ENCODE measurements around the gene CELF5. TPM values are rescaled to one million over a fixed set of nuclear protein-coding genes. Genes with fewer than 3 reads are reported as not detected.

Gene CELF5
- total and polyA plus RNA-seq, 9 of the 15 experiments (the other 6 are each of a cell fraction or from before 2014, with no cell fraction given): 0.01 to 0.56 (median 0.22) TPM

DNA sequence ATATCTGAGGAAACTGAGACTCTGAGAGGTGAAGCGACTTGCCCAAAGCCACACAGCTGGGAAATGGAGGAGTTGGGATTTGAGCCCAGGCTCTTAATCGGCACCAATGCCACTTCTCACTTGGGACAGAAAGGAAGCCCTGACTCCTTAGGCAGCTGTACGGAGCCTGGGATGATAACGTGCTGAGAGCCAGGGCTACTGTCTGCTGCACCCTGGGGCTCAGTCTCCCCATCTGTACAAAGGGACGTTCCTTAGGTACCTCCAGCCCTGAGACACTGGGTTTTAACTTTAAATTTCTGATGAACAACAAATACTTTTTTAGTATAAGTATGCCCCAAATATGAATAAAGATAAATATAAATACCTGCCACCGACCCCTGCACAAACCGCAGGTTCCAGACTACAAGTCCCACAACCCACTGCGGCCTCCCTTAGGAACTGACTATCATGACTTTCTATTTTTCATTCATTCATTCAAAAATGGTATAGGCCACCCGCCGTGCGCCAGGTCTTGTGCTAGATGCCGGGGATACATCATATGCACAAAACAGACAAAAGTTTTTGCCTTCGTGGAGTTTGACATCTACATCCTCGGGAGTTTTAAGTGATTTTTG is 39.5 kb upstream of the CELF5 start (continued):
- TF ChIP-seq, protein P1, sequence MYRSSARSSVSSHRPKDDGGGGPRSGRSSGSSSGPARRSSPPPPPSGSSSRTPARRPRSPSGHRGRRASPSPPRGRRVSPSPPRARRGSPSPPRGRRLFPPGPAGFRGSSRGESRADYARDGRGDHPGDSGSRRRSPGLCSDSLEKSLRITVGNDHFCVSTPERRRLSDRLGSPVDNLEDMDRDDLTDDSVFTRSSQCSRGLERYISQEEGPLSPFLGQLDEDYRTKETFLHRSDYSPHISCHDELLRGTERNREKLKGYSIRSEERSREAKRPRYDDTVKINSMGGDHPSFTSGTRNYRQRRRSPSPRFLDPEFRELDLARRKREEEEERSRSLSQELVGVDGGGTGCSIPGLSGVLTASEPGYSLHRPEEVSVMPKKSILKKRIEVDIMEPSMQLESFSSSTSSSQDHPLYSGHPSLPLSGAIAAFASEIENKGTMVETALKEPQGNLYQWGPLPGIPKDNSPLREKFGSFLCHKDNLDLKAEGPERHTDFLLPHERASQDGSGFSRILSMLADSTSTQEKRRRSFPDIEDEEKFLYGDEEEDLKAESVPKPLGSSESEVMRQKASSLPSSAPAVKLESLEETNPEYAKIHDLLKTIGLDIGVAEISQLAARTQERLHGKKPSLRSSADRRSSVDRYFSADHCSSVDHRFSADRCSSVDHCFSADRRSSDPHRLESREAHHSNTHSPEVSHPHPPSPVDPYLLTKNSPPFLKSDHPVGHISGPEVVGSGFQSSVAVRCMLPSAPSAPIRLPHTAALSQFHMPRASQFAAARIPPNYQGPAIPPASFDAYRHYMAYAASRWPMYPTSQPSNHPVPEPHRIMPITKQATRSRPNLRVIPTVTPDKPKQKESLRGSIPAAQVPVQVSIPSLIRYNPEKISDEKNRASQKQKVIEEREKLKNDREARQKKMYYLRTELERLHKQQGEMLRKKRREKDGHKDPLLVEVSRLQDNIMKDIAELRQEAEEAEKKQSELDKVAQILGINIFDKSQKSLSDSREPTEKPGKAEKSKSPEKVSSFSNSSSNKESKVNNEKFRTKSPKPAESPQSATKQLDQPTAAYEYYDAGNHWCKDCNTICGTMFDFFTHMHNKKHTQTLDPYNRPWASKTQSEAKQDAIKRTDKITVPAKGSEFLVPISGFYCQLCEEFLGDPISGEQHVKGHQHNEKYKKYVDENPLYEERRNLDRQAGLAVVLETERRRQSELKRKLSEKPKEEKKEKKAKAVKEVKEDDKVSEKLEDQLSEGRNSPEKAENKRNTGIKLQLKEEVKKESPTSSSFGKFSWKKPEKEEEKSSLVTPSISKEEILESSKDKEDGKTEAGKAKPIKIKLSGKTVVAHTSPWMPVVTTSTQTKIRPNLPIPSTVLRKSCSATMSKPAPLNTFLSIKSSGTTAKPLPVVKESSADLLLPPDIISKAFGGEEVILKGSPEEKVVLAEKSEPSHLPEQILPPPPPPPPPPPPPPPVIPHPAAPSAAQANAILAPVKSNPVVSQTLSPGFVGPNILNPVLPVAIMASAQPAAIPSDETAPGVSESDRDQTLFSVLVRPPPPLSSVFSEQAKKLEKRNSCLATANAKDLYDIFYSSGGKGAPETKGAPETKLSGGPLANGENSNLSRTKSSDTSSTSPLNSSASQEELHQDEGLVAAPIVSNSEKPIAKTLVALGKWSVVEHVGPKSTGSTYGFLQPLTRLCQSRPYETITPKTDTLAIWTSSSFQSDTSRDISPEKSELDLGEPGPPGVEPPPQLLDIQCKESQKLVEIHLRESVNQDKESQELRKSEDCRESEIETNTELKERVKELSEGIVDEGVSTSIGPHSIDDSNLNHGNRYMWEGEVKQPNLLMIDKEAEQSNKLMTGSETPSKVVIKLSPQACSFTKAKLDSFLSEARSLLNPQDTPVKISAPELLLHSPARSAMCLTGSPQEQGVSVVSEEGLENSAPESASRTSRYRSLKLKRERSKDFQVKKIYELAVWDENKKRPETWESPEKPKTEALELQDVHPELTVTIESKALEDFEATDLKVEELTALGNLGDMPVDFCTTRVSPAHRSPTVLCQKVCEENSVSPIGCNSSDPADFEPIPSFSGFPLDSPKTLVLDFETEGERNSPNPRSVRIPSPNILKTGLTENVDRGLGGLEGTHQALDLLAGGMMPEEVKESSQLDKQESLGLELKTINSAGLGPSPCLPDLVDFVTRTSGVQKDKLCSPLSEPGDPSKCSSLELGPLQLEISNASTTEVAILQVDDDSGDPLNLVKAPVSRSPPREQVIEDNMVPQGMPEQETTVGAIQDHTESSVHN (IDR thresholded peaks at IDR 0.05; ENCODE audit: borderline replicate concordance in 1 of 2, low read depth in 1 of 2): no peak
- no peak for TF ChIP-seq ZNF239 (CRISPR knock-in tag; IDR thresholded peaks at IDR 0.05)
- TF ChIP-seq SMARCA5 (IDR thresholded peaks at IDR 0.05): peak; percentile 80
- TF ChIP-seq SMARCE1 (IDR thresholded peaks at IDR 0.05): no peak
- TF ChIP-seq NFATC3 (IDR thresholded peaks at IDR 0.05): peak; percentile 64; the same call in 1 of the 2 replicates
- TF ChIP-seq ADNP (tag; IDR thresholded peaks at IDR 0.05): 0 out of 2 replicates have a peak, but pooled peaks have one; percentile 27
- TF ChIP-seq, protein P2, sequence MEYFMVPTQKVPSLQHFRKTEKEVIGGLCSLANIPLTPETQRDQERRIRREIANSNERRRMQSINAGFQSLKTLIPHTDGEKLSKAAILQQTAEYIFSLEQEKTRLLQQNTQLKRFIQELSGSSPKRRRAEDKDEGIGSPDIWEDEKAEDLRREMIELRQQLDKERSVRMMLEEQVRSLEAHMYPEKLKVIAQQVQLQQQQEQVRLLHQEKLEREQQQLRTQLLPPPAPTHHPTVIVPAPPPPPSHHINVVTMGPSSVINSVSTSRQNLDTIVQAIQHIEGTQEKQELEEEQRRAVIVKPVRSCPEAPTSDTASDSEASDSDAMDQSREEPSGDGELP (CRISPR knock-in tag; IDR thresholded peaks at IDR 0.05; ENCODE audit: borderline replicate concordance): 0 out of 2 replicates have a peak, but pooled peaks have one; percentile 14
- no peak for TF ChIP-seq ZFP30 (CRISPR knock-in tag; IDR thresholded peaks at IDR 0.05; ENCODE audit: borderline replicate concordance)
- TF ChIP-seq KDM1A (IDR thresholded peaks at IDR 0.05): peak; percentile 70 to 91
- no peak for TF ChIP-seq NBN (IDR thresholded peaks at IDR 0.05; ENCODE audit: low read depth)
- TF ChIP-seq SP1 (CRISPR knock-in tag; IDR thresholded peaks at IDR 0.05): peak; percentile 59; the same call in 1 of the 2 replicates
- TF ChIP-seq HCFC1 (IDR thresholded peaks at IDR 0.05; ENCODE audit: low read depth, low read length): peak; percentile 66
- TF ChIP-seq ZNF133 (CRISPR knock-in tag; IDR thresholded peaks at IDR 0.05): no peak
- TF ChIP-seq C11orf30 (IDR thresholded peaks at IDR 0.05; ENCODE audit: low read depth): peak; percentile 90
- TF ChIP-seq ZFX (CRISPR knock-in tag; IDR thresholded peaks at IDR 0.05): 0 out of 2 replicates have a peak, but pooled peaks have one; percentile 11
- TF ChIP-seq ZFP36 (IDR thresholded peaks at IDR 0.05; ENCODE audit: low read depth, low read length, partially characterized antibody): peak; percentile 72
- TF ChIP-seq MAFK (IDR thresholded peaks at IDR 0.05; ENCODE audit: low read length): peak; percentile 54
- TF ChIP-seq BRD4 (IDR thresholded peaks at IDR 0.05): peak; percentile 13; the same call in 1 of the 2 replicates
- peak; percentile 9 to 100; a peak in 2 of 4 replicates for TF ChIP-seq HDAC1 (IDR thresholded peaks at IDR 0.05)
- TF ChIP-seq NR1H2 (CRISPR knock-in tag; IDR thresholded peaks at IDR 0.05): 0 out of 2 replicates have a peak, but pooled peaks have one; percentile 23
- TF ChIP-seq MTA2 (IDR thresholded peaks at IDR 0.05; ENCODE audit: low read depth): no peak

All from K562 (cell line).